ENCODE results near the gene EXOC3L1. TPM values are rescaled to one million over a fixed set of nuclear protein-coding genes. Genes with fewer than 3 reads are reported as not detected.

The EXOC3L1 gene
- total RNA-seq, 2 donors from 2014 or later, result 0.68 to 1.5 TPM

GRCh38 chr16:67177743-67178699 lies 11.9 kb downstream of the EXOC3L1 start:
- peaks cover 25 to 43% of the 10 kb centered on the region in 2 donors for H3K4me1 ChIP-seq (ENCODE audit: control insufficient read depth in 1 of 2, low read depth in 2 of 2)
- no peaks in the 10 kb centered on the region for H3K27me3 ChIP-seq (replicated peaks; ENCODE audit: insufficient read depth)
- peak overlapping the region; percentile 71 for H3K4me3 ChIP-seq
- no peak overlapping the region for H3K27ac ChIP-seq
- H3K36me3 ChIP-seq, result peaks cover 3% of the 10 kb centered on the region
- TF ChIP-seq CTCF (IDR thresholded peaks at IDR 0.05), result peak; percentile 38
- no peak for DNase-seq (ENCODE audit: low spot score)
- H3K9me3 ChIP-seq, result no peaks in the 10 kb centered on the region
- no peak for ATAC-seq (ENCODE audit: insufficient number of reproducible peaks, low FRiP score, low read depth)

- DNase-seq (ENCODE audit: low spot score) (no peak), ATAC-seq (ENCODE audit: insufficient number of reproducible peaks, low FRiP score, low read depth) (no peak)
- H3K4me1 ChIP-seq (ENCODE audit: control insufficient read depth in 1 of 2, low read depth in 2 of 2), result peaks cover 22 to 48% of the 10 kb centered on the region in 2 donors
- no peak overlapping the region for H3K27ac ChIP-seq
- peaks cover 3% of the 10 kb centered on the region for H3K36me3 ChIP-seq
- TF ChIP-seq CTCF (IDR thresholded peaks at IDR 0.05), result no peak
- H3K9me3 ChIP-seq, result no peaks in the 10 kb centered on the region
- no peak overlapping the region for H3K4me3 ChIP-seq
- no peaks in the 10 kb centered on the region for H3K27me3 ChIP-seq (replicated peaks; ENCODE audit: insufficient read depth)
These were observed 13.3 kb downstream of the EXOC3L1 start for GRCh38 chr16:67176662-67177061.

- ATAC-seq (ENCODE audit: insufficient number of reproducible peaks, low FRiP score, low read depth) (no peak), DNase-seq (ENCODE audit: low spot score) (no peak)
- Histone ChIP-seq H3K4me3 (peak overlapping the region; percentile 76), H3K9me3 (no peaks in the 10 kb centered on the region), H3K27me3 (replicated peaks; ENCODE audit: insufficient read depth) (no peaks in the 10 kb centered on the region), H3K36me3 (peaks cover 3% of the 10 kb centered on the region), H3K4me1 (ENCODE audit: control insufficient read depth in 1 of 2, low read depth in 2 of 2) (peaks cover 26 to 54% of the 10 kb centered on the region in 2 donors), H3K27ac (peak overlapping the region; percentile 76 to 91)
- TF ChIP-seq CTCF (IDR thresholded peaks at IDR 0.05), result no peak
These were observed 15.2 kb downstream of the EXOC3L1 start for GRCh38 chr16:67174706-67175231.

- peak overlapping the region; percentile 76 for H3K4me3 ChIP-seq
- TF ChIP-seq CTCF (IDR thresholded peaks at IDR 0.05), result peak; percentile 17
- ATAC-seq (ENCODE audit: insufficient number of reproducible peaks, low FRiP score, low read depth), result peak; percentile 50
- H3K36me3 ChIP-seq, result peaks cover 3% of the 10 kb centered on the region
- peak overlapping the region; percentile 76 to 91 for H3K27ac ChIP-seq
- peak; percentile 58 for DNase-seq (ENCODE audit: low spot score)
- H3K9me3 ChIP-seq, result no peaks in the 10 kb centered on the region
- H3K4me1 ChIP-seq (ENCODE audit: control insufficient read depth in 1 of 2, low read depth in 2 of 2), result peaks cover 33 to 61% of the 10 kb centered on the region in 2 donors
- H3K27me3 ChIP-seq (replicated peaks; ENCODE audit: insufficient read depth), result no peaks in the 10 kb centered on the region
These were observed 15.9 kb downstream of the EXOC3L1 start for GRCh38 chr16:67173808-67174705.
